ENCODE data around the gene POLDIP3.
"Not testable (repeated sequence)": the region's sequence is repeated elsewhere in the genome, so short reads cannot be mapped to it uniquely, and the experiment has no call there.

POLDIP3 gene

DNA sequence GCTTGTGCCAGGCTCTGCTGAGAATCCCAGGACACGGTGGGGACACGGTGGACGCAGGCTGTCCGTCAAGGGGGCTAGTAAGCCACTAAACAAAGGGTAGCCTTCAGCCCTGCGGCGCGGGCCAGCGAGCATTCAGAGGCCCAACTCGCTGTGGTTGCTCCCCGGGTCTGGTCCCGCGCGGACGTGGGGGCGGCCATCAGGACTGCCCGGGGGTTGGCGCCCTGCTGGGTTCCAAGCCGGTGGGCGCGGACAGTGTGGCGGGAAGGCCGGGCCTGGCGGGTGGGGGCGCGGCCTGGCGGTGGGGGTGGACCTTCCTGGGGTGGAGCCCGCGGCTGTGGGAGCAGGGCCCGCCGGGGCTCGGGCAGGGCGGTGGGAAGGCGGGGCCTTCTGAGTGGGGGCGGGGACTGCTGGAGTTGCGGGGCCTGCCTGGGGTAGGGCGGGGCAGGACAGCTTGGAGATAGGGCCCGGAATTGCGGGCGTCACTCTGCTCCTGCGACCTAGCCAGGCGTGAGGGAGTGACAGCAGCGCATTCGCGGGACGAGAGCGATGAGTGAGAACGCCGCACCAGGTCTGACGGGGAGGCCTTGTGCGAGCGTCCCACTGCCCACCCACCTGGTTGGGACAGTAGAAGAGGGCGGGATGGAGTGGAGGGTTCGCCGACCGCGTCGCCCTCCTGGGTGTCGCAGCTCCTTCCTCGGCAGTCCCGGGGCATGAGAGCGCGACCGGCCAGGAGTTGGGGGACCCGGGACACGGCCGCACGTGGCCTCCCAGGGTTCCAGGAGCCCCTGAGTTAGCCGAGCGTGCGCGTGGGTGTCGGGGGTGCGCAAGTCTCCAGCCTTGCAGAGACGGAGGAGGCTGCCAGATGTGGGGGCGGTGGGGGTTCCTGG, 61.0 kb downstream of the POLDIP3 start, which contains the start of gene SERHL2:
TSS of gene SERHL2 (plus strand) at position 482 of the 887 bp plus-strand sequence. CDS start at position 547, 65 bp downstream.
- DNase-seq (ENCODE audit: low read depth) = peak; percentile 15

DNA sequence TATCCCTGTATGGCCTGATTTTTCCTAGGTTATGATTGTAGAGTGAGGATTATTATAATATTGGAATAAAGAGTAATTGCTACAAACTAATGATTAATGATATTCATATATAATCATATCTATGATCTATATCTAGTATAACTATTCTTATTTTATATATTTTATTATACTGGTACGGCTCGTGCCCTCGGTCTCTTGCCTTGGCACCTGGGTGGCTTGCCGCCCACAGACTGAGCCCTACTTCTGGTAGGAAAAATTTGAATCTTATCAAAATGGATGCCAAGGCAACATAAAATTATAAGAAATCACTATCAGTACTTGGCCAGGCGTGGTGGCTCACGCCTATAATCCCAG, 62.4 kb downstream of the POLDIP3 start:
- DNase-seq (ENCODE audit: low read depth) = not testable (repeated sequence)

DNA sequence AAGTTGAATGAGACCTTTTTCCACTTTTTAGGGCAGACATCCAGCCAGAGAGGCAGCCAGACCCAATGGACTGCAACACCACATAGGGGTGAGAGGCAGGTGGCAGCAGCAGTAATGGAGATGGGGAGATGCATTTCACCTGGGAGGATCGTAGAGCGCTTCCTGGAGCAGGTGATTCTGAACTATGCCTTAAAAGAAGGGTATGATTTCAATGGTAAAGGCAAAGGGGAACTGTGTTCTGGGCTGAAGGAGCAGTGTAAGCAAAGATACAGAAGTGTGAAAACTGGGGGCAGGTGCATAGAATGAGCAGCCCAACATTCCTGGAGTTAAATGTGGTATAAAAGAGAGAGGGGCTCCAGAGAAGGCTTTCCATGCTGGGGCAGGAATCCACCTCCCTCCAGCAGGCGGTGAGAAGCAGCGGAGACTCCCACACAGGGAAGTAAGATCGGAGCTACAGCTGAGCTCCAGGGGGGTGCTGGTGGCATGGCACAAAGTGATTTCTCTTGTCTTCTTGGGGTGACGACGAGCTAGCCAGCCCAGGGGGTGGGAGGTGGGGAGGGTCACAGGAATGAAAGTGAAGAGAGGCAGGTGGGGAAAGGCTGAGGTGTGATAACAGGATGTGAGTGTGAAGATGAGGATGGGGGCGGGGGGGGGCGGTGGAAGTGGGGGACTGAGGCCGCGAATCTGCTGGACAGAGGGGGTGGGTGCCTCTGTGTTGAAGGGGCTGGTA, 65.2 kb downstream of the POLDIP3 start:
- no peak for DNase-seq (ENCODE audit: low read depth)

DNA sequence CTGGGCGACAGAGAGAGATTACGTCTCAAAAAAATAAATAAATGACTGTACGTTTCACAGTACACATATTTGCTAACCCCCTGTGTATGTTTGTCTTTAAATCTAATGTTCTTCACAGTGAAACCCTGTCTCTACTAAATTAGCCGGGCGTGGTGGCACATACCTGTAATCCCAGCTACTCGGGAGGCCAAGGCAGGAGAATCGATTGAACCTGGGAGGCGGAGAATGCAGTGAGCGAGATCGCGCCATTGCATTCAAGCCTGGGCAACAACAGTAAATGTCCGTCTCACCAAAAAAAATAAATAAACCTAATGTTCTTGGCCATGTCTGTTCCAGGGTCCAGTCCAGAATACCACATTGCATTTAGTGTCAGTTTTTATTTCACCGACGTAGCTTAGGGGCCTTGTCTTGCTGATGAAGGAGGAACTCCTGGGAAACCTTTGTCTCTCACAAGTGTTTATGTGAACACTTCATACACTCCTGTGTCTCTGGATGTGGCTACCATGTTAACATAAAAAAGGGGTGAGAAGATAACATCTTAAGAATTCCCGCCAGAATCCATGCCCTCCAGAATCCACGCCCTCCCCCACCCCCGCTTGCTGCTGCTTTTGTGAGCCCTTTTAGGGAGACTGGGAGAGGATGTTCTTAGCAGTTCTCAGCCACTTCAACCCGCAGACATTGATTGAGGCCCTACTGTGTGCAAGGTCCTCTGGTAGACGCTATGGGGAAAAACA, 65.9 kb downstream of the POLDIP3 start:
- no peak for DNase-seq (ENCODE audit: low read depth)

DNA sequence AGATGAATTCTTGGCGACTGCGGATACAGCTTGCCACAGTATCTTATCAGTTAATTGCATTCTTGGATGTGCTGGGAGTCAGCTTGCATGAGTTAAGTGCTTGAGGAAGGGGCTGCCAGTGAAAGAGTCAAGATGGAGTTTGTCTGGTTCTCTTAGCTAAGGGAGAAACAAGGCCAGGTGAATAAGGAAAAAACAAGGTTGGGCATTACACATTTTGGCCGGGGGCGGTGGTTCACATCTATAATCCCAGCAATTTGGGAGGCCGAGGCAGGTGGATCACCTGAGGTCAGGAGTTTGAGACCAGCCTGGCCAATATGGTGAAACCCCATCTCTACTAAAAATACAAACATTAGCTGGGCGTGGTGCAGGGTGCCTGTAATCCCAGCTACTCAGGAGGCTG, 66.6 kb downstream of the POLDIP3 start:
- not testable (repeated sequence) for DNase-seq (ENCODE audit: low read depth)

DNA sequence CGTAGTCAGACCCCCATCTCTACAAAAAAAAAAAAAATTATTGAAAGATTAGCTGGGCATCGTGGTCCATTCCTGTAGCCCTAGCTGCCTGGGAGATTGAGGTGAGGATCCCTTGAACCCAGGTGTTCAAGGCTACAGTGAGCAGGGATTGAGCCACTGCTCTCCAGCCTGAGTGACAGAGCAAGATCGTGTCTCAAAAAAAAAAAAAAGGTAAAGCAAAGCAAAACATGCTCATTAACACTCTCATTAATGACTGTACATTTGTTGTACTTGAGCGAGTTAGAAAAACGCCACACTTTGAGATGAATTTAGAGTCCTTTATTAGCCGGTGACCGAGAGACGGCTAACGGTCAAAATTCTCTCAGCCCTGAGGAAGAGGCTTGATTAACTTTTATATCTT, 67.1 kb downstream of the POLDIP3 start:
- no peak for DNase-seq (ENCODE audit: low read depth)

DNA sequence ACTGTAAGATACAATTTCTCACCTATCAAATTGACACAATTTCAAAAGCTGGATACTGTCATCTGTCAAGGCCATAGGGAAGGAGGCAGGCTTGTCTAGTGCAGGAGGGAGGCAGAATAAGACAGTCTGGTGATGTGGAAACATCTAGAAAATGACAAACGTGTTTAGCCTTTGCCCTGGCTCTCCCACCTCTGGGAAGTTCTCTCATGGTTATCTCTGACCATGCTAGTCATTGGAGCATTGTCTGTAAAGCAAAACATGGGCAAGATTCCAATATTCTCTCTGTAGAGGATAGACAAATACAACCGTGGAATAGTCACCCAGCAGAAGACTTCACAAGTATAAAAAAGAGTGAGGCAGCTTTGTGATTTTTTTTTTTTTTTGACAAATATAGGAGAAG, 70.0 kb downstream of the POLDIP3 start:
- no peak for DNase-seq (ENCODE audit: low read depth)

DNA sequence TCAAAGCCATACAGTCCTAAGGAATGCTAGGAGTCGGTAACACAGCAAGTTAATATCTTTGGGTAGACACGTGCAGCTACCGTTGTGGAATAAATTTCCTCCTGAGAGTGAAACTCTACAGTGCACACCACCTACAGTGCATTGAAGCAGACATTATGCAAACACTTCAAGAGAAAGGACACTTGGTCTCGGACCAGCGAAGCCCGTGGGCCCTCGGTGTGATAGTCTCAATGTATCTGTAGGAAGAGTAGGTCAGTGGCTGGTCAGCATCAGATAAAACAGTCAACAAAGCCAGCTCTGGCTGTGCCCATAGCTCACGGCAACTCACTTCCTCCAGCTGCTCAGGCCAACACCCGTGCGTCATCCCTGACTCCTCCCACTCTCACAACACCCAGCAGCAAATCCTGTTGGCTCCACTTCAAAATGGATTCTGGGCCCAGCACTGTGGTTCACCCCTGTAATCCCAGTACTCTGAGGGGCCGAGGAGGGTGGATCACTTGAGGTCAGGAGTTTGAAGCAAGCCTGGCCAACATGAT, 75.4 kb downstream of the POLDIP3 start:
- DNase-seq (ENCODE audit: low read depth) = not testable (repeated sequence)

DNA sequence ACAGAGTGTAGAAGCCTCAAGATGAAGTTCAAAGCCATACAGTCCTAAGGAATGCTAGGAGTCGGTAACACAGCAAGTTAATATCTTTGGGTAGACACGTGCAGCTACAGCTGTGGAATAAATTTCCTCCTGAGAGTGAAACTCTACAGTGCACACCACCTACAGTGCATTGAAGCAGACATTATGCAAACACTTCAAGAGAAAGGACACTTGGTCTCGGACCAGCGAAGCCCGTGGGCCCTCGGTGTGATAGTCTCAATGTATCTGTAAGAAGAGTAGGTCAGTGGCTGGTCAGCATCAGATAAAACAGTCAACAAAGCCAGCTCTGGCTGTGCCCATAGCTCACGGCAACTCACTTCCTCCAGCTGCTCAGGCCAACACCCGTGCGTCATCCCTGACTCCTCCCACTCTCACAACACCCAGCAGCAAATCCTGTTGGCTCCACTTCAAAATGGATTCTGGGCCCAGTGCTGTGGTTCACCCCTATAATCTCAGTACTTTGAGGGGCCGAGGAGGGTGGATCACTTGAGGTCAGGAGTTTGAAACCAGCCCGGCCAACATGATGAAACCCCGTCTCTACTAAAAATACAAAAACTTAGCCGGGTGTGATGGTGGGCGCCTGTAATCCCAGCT, 77.4 kb downstream of the POLDIP3 start:
- not testable (repeated sequence) for DNase-seq (ENCODE audit: low read depth)

DNA sequence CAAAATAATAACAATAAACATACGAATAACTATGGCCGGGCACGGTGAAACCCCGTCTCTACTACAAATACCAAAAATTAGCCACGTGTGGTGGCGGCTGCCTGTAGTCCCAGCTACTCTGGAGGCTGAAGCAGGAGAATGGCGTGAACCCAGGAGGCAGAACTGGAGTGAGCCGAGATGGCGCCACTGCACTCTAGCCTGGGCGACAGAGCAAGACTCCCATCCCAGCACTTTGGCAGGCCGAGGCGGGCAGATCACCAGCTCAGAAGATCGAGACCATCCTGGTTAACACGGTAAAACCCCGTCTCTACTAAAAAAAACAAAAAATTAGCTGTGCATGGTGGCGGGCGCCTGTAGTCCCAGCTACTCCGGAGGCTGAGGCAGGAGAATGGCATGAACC, 78.0 kb downstream of the POLDIP3 start:
- not testable (repeated sequence) for DNase-seq (ENCODE audit: low read depth)

DNA sequence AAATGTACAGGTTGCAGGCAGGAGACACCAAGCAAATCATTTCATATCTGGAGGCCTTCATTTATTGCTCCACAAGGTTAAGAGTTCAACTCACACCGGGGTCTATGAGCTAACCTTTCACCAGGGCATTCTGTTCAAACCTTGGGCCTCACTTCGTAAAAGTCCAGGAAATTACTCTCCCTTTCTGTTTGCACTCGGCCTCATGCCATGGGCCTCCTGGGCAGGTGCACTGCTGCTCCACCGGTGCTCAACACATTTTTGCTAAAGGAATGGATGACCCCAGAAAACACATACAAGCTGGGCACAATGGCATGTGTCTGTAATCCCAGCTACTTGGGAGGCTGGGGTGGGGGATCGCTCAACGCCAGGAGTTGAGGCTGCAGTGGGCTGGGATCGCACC, 78.5 kb downstream of the POLDIP3 start:
- no peak for DNase-seq (ENCODE audit: low read depth)

DNA sequence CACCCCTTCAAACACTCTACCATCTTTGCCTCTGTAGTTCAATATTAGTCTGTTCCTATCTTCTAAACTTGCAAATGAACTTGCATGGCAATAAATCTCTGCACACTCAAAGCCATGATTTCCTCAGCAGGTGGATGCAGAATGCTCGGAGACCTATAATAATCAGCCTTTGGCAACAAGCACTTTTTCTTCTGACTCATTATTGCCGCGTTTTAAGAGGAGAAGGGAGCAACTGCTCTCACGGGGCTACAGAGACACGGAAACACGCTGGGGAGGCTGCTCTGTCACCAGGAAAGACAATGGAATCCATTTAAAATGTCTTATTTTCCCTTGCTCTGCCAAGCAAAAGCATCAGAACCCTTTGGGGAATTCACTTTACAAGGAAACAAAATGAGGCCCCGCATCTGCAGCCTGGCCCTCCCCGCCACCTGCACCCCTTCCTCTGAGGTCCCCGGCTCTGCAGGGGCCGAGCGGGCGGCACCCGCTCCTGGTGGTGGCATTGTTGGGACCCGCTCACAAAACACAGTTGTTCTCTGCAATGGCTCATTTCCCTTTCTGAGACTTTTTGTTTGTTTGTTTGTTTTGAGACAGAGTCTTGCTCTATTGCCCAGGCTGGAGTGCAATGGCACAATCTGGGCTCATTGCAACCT, 79.5 kb downstream of the POLDIP3 start:
- not testable (repeated sequence) for DNase-seq (ENCODE audit: low read depth)
